SU-DHL-6 (cell line): Measurements from ENCODE around the gene CLDN5.

ENCODE experiments used
- CTCF ChIP-seq: fragments of 200-600 bp; sonication (generic); IDR thresholded peaks from one replicate; pipeline ENCODE4 v1.5.1; 2017; ENCODE audit warnings: antibody characterized with exemption, mild to moderate bottlenecking, low read length, moderate library complexity; ENCODE audit not compliant: insufficient read depth, poor library complexity, severe bottlenecking
- EZH2phosphoT487 ChIP-seq: fragments of 200-600 bp; sonication (generic), shearing (Covaris generic); conservative IDR thresholded peaks from 2 replicates; pipeline ENCODE4 v1.6.1; 2018; ENCODE audit warnings: mild to moderate bottlenecking, antibody characterized with exemption, low read length, moderate library complexity, mixed read lengths

GRCh38 chr22:19526076-19526701 lies 2.0 kb upstream of the CLDN5 start:
- no peak for TF ChIP-seq CTCF
- no peak for TF ChIP-seq EZH2phosphoT487
